ENCODE measurements around the gene SEC11C.

SEC11C gene

GRCh38 chr18:59144483-59144882, 4.8 kb downstream of the SEC11C start:
- DNase-seq (ENCODE audit: low read depth, low spot score) = no peak

DNA sequence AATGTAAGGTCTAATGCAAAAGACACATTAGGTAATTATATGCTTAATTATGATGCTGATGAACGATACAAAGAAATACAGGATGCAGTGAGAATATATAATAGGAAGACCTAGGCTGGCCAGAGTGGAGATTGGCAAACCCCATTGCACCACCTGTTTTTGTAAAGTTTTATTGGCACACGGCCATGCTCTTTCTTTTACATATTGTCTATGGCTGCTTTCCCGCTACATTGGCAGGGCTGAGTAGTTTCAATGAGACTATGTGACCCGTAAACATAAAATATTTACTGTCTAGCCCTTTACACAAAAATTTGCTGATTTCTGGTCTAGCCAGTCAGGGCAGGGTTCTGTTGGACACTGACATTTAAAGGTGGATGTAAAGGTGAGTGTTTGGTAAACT, 5.4 kb downstream of the SEC11C start:
- no peak for DNase-seq (ENCODE audit: low read depth, low spot score)

DNA sequence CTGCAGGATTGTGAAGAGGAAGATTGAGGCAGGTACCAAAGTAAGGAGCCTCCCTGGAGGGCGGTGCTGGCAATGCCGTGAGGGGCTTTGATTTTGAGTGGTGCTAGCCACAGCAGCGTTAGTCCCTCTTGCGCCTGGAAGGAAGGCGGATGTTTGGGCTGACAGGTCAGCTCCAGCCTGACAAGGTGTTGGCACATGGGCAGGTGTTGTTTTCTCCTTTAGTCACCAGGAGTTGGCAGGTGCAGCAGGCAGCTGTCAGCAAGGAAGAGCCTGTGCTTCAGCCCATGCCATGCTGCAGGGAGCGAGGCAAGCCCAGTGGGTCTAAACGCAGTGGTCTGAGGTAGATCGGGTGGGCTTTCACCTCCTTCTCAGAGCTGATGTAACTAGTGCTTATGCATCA, 8.5 kb downstream of the SEC11C start:
- DNase-seq (ENCODE audit: low read depth, low spot score) = no peak

- DNase-seq (ENCODE audit: low read depth, low spot score) = no peak
Observed at GRCh38 chr18:59149007-59149406, 9.3 kb downstream of the SEC11C start.

DNA sequence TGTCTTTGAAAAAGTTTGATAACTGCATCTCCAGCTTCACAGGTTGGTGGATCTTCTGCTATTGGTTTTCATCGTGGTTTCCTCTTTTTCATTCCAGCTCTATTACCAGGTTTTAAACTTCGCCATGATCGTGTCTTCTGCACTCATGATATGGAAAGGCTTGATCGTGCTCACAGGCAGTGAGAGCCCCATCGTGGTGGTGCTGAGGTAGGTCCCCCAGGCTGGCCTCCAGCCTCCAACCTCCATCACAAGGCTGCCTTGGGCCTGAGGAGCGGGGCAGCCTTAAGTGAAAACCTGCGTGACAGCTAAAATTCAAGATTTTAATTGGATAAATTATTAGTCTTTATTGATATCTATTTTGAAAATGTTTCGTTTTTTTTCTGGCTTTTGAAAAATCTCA, 9.7 kb downstream of the SEC11C start:
- DNase-seq (ENCODE audit: low read depth, low spot score) = no peak

GRCh38 chr18:59150236-59150635, 10.6 kb downstream of the SEC11C start:
- no peak for DNase-seq (ENCODE audit: low read depth, low spot score)

- peak; percentile 93 for DNase-seq (ENCODE audit: low read depth, low spot score)
Observed at GRCh38 chr18:59155153-59155552, 15.5 kb downstream of the SEC11C start.

GRCh38 chr18:59156316-59156715, 16.6 kb downstream of the SEC11C start:
- no peak for DNase-seq (ENCODE audit: low read depth, low spot score)

DNA sequence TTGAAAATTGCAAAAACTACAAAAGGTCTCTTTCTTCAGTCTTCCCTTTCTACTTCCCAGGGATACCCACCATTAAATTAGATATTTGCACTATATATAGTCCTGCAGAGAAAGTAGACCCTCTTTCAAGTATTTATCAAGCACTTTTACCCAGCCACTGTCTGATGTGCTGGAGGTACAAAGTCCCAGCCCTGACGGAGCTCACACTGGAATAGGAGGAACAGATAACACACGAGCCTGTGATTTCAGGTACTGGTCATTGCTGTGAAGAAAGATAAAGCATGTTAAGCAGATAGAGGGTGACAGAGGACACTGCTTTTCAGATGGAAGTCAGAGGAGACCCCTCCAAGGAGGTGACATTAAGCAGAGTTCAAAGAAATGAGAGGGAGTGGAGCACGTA, 19.6 kb downstream of the SEC11C start:
- DNase-seq (ENCODE audit: low read depth, low spot score) = no peak

DNA sequence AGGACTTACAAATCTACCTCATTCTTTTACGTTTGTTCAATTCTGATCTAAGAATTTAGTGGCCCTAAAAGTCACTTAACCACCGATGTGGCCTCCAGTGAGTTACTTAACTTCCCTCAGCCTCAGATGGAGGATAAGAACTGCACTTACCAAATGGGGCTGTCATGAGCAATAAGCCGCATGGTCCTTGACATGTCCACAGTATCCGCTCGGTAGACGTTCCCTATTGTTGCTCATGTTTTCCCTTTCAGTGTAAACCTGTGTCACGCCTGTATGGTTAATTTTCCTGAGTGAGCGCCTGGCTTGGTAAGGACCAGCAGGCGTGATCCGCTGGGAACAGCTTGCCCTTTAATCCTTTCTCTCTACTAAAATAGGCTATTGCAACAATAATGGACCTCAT, 20.3 kb downstream of the SEC11C start:
- DNase-seq (ENCODE audit: low read depth, low spot score) = no peak

DNA sequence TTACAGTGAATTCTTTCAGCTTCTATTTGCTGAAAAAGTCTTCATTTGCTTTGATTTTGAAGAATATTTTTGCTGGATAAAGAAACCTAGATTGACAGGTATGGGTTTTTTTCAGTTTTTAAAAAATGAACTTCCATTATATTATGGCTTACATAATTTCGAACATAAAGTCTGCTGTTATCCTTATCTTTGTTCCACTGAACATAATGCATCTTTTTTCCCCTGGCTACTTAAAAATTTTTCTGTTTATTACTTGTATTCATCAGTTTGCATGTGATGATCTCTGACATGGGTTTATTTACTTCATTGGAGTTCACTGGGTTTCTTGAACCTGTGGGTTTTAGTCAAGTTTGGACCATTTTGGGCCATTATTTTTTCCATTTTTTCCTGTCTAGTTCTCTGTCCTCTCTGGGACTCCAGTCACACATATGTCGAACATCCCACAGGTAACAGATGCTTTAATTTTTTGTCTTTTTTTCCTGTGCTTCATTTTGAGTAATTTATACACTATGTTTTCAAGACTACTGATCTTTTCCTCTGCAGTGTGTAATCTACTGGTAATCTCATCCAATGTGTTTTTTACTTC, 33.1 kb downstream of the SEC11C start:
- DNase-seq (ENCODE audit: low read depth, low spot score) = no peak

GRCh38 chr18:59177485-59177884, 37.8 kb downstream of the SEC11C start:
- DNase-seq (ENCODE audit: low read depth, low spot score) = no peak

DNA sequence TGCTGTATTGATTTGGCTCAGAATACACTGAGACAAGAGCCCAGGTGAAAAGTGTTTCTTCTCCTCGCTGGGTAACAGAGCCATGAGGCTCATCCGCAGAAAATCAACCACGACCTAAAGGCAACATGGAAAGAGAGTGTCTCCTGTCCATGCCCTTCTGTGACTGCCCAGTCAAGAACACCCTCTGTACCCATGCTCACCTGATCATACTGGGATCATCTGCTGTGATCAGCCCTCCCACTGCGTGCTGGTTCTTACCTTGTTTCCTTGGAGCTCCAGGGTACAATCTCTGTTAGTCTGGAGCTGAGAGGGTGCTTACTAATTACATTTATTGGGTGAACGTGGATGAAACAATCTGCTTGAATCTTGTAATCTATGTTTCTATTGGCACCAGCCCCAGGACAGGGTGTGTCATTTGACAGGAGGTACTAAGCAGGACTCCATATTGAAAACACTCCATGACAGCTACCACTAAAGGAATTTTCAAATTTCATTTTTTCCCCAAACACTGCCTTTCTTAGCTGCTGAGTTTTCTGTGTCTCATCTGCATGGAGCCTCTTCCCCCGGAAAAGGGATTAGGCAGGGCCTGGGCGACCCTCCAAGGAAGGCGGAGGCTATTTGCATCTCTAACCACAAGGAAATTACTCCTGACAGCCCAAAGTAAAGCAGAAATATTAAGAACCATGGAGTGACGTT, 40.6 kb downstream of the SEC11C start:
- DNase-seq (ENCODE audit: low read depth, low spot score) = peak; percentile 48

DNA sequence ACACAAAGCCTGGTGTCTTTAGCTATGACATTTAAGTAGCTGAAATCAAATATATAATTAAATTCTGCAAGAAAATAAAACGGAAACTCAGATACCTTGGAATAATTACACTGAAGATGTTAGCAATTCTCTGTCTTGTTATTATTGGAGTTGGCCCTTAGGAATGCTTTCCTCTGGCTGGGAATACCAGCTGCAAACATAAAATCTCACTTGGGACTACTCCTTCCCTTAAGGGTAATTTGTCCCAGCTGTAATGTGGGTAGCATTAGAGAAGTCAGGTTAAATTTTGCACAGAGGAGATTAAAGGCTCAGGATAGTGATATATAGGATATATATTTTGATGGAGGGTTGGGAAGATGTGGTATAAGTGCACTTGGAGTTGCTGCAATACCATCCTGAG, 43.0 kb downstream of the SEC11C start:
- DNase-seq (ENCODE audit: low read depth, low spot score) = no peak

DNA sequence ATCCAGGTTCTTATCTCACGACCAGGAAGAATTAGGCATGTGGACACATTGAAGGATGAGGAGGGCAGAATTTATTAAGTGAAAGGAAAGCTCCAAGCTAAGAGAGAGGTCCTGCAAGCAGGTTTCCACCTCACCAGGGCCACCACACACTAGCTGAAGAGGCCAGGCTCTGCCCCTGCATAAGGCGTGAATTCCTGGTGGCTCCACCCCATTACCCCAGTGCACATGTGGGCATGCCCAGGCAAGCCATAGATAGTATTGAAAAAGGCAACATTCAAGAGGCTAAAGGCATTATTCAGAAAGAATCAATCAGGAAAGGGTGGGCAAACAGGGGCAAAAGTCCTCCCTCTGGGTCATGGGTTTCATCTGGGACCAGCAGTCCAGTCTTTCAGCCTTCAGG, 49.3 kb downstream of the SEC11C start:
- no peak for DNase-seq (ENCODE audit: low read depth, low spot score)

DNA sequence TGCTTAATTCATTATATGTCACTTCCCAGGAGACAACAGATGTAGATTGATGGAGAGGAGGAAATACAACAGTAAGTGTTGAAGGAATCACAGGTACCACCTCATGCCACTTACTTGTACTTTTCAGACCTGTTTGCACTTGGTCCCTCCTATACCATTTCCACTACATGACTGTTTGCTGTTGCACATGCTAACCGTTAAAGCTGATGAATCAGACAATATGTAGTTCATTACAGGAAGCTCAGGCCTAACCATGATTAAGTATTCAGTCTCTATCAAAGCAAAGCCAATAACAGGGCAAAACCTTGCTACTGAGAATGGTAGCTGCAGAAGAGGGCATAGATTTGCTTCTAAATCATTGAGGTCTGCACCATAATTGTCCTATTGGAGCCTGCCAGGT, 50.1 kb downstream of the SEC11C start:
- DNase-seq (ENCODE audit: low read depth, low spot score) = no peak

DNA sequence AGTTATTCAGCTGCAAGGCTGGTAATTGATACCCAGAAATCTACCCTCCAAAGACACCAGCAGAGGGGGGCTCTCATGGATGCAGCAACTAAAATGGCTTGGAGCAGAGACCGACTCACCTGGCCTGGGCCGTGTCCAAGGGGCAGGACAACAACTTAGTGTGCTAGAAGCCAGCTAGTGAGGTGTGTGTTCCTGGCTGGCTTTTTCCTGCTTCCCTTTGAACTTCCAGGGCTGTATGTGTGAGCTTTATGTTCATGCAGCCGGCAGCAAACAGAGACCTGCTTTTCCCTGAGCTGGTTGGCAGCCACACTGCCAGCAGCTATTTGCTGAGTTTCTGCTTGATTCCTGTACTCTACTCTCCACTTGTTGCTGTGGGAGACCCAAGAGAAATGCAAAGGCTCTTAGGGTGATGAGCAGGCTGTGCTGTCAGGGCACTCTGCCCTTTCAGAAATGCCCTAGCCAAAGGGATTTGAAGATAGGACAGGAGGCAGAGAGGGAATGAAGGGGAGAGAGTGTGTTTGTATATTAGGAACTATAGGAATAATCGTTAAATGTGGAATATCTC, 56.6 kb downstream of the SEC11C start:
- DNase-seq (ENCODE audit: low read depth, low spot score) = no peak

DNA sequence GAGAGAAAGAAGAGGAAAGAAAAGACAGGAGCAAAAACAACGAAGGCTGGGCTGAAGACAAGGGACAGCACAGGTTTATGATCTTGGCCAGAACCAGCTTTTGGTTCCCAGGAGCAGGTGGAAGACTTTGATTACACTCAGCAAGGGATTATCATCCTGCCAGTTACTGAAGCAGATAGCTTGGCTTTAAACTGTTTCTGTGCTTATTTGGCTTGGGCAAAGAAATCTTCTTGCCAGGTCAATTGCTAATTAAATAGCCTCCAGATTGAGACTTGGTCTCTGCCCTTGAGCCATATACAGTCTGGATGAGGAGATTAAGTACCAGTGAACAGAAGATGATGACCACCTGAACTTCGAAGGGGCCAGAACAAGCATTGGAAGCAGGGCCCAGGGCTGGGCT, 58.0 kb downstream of the SEC11C start:
- DNase-seq (ENCODE audit: low read depth, low spot score) = no peak

DNA sequence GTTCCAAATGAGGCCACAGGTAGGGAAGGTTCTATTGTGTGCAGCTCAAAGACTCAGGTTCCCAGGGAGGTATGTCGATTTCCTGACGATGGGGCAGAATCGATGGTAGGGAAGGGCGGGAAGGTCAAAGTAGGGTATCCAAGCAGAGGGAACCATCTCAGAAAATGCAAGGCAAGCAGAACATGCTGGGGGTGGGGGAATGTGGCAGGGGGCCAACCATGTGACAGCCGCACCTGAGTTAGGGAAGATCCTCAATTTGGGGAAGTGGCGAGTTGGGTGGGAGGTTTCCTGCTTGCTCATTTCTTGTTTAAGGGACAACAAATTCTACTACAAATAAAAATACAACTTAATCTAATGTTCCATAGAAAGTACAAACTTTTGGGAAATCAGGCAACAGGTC, 58.5 kb downstream of the SEC11C start:
- no peak for DNase-seq (ENCODE audit: low read depth, low spot score)

GRCh38 chr18:59200787-59201186, 61.1 kb downstream of the SEC11C start:
- DNase-seq (ENCODE audit: low read depth, low spot score) = no peak

DNA sequence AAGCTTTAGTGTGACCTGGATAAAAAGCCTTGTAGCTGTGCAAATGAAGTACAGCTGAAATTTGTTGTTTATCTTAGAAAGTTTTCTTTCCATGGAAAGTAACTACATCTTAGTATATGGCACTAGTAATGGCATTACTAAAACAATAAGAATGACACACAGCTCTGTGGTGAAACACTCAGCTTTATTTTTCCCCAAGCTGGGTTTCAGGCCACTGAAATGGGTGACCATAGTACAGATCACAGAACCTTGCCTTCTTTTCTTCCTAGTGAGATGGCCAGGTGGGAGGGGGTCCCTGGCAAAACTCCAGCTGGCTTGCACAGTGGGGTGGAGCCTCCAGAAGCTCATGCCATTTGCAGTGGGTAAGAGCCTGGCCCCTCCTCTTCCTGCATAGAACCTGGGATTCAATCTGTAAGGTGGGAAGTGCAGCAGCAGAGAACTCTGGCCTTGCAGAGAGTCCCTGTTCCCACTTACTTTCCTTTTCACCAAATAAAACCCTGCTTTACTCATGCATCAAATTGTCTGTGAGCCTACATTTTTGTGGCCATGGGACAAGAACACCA, 62.7 kb downstream of the SEC11C start:
- DNase-seq (ENCODE audit: low read depth, low spot score) = no peak

DNA sequence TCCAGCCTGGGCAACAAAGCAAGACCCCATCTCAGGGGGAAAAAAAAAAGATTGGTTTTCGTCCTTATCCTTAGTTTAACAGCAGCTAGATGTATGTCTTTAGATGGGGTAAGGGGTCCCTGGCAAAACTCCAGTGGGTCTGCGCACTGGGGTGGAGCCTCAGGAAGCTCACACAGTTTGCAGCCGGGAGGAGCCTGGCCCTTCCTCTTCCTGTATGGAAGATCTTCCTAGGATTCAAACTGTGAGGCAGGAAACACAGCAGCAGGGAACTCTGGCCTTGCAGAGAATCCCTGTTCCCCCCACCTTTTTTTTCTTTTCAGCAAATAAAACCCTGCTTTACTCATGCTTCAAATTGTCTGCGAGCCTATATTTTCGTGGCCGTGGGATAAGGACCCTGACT, 67.8 kb downstream of the SEC11C start:
- DNase-seq (ENCODE audit: low read depth, low spot score) = no peak
